ENCODE results near the gene IMMP2L.

IMMP2L gene

DNA sequence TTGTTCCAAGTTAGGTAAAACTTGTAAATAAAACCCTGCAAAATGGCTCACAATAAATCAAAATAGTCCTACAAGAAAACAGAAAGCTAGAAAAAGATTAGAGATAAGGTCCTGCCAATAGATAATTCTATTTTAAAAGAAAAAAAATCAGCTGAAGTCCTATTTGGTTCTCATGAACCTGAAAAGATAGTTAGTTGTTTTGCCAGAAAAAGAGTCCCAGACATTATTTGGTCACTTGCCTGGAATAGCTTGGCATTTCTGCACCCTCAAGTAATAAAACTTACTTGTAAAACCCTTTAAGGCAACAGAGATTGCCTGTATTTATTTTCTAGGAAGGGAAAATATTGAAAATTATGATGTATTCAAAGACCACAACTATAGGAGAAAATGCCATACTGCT lies 423.7 kb downstream of the IMMP2L start:
- DNase-seq, result no peak

DNA sequence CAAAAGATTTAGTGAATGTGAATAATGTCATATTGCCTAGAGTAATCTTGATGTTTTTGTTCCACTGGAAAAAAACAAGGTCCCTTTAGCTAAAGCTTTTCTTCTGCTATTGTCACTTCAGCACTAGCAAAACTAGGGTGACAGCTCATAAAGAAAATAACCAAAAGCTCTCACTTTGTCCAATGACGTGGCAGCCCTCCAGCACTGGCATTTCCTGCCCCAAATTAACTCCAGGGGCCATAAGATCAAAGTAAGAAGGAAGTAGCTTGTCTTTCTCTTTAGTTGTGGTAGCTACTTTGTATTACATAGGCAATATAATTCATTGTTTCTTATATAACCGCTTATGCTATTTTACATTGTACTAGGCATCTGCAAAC lies 424.1 kb downstream of the IMMP2L start:
- DNase-seq, result no peak

DNA sequence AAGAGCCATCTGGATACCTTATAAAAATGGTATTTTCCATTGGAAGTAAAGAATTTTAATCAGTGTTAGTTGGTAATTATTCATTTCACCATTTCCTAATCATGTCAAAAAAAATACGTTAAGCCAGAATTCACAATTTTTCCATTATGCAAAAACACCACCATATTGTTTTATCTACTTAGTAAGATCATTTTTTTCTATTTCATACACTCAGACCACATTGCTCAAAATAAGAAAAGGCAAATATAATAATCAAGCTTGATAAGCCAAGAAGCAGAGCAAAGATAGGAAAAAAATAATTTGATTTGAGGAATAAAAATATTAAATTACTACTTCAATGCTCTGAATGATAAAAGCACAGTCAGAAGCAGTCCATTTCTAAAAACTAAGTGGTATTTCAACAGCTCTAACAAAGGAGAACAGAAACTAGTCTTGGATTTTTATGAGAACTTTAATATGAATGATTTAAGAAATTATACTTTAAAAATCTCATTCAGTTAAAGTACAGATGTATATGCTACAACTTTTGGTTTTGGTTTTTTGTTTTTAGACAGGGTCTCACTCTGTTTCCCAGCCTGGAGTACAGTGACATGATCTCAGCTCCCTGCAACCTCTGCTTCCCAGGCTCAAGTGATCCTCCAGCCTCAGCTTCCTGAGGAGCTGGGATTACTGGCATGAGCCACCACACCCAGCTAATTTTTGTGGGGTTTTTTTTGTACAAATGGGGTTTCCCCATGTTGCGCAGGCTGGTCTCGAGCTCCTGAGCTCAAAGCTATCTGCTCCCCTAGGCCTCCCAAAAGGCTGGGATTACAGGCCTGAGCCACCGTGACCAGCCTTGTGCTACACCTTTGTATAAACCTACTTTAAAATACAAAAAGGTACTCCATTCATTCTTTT lies 424.7 kb downstream of the IMMP2L start:
- no peak for DNase-seq

DNA sequence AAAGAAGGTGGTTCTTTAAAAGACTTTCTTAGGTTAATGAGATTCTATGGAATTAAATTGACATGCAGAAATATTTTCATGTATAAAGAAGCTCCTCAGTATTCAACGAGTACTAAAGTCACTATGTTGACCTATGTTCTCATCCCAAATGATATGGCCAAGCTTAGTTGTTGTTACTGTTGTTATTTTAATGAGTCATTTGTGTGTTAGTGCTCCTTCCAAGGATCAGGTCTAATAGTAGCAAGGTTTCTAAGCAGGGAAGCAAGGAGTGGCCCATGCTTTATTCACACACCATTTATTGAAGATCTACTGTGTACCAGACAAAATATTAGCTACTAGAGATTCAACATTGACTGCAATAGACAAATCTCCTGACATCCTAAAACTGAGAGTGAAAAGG lies 429.5 kb downstream of the IMMP2L start:
- DNase-seq, result no peak

DNA sequence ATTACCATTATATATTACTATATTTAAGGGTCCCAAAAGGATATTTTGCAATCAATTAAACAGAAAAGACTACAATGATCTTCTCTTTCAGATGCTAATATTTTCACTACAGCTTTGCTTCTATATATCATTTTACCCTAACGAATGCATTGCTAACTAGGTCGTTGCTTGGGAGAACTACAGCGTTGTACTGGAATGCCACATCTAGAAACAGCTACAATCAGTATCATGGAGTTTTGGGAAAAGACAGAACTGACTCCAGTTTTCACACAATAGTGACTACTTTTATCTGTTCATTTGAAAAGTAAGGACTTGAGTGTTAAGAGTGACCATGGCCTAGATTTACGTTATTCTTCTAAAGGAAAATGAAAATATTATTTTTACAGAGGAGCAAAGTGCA lies 432.9 kb downstream of the IMMP2L start:
- DNase-seq, result no peak

DNA sequence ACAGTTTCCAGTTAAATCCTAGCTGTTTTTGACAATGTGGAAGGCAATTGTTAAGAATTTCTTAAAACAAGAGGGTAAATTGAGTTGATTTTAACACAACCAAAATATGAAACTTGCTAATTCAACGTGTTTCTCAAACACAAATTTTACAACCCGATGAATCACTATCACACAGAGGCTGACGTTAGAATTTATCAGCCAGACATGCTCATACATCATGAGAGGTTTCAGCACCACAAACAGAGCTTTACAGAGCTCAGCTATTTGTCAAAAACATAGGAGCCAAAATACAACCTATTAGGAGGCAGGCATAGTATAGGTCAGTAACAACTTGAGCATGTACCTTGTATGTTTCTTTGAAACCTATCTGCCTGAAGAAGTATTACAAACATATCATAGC lies 435.3 kb downstream of the IMMP2L start:
- DNase-seq, result no peak

DNA sequence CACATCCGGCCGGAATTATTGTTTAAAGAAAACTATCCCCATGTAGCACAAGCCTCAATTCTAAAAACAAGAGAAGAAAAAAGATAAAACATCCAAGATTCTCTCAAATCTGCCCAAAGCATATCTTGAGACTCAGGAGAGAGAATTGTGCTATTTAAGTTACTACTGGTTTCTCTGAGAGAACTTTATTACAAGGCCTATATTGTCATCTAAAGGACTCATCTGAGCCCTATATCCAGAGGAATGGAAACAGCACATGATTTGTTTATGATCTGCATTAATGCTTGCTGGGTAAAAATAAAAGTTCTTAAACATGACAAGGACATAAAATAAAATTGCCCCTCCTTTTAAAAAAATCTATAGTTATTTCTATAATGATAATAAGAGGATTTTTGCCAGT lies 446.3 kb downstream of the IMMP2L start:
- no peak for DNase-seq

DNA sequence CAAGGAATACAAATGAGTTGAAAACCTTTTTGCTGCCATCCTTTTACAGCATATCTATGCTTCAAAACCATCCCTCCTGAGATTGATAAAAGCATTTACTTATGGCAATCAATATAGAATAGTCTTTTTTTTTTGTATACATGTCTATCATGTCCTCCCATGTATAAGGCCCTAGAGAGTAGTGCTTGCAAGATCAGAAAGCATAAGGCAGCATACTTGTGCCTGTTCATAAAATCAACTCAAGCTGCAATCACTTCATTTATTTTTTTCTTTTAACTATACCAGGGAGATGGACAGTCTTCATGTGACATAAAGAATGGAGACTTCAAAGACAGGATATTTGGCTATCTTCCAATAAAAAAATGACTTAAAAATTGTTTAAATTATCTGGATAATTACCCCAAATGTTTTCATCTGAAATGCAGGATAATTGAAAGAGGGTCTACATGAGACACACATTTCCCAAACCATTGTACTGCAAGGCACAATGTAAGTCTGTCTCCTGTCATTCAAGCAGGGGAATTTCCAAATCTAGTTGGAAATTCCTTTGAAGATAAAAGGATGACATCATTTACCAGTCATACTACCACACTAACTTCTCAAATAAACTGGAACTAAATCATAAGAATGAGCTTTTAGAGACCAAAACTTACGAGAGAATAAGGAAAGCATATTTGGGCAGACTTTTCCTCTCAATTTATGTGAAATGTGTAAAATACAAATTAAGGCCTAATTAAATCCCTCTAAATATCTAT lies 448.9 kb downstream of the IMMP2L start:
- no peak for DNase-seq

DNA sequence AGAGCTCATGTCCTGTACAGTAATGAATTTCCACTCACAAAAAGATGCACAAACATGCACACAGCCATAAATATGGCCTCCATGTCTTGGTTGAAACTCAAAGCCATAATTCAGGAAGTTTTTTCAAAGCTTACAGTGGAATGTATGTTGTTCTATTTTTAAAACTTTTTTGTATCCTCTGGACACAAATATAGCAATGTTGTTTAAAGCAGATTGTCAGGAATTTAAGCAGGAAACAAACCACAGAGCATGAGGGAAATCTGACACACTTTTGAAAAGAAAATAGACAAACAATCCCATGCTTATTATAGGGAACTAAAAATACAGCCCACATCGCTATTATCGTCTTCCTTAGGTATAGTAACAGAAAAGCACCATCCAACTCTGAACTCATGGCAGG lies 449.9 kb downstream of the IMMP2L start:
- DNase-seq, result no peak

DNA sequence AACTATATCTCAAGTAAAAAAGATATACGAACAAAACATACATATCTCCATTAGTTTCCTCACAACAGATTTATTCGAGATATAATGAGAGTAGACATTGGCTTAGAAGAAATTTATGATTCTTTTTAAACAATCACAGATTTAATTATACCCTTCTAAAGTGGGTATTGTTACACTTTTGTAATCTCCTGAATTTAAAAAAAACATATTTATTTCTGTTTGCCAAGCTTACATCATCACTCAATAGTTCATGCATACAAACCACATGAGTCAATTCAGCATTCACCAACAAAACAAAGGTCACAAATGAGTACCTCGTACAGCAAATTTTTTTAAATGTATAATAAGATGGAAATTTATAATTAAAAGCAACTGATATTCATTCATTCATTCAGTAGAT lies 453.8 kb downstream of the IMMP2L start:
- DNase-seq, result no peak

DNA sequence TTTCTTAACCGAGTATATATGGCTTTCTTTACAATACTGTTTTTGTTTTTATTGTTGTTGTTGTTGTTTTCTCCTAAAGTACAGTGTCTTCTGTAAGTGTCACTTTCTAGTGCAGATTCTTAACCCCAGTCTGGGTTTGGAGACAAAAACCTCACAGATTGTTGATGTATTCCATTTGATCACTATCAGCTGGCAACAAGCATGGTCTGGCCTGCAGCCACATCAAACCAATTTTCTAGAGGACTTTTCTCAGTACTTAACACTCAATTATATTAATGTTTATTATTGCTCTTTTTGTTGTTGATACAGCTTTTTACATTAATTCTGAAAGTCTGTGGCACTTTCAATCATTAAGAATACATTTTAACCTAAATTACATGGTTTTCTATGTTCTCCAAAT lies 454.3 kb downstream of the IMMP2L start:
- DNase-seq, result no peak

DNA sequence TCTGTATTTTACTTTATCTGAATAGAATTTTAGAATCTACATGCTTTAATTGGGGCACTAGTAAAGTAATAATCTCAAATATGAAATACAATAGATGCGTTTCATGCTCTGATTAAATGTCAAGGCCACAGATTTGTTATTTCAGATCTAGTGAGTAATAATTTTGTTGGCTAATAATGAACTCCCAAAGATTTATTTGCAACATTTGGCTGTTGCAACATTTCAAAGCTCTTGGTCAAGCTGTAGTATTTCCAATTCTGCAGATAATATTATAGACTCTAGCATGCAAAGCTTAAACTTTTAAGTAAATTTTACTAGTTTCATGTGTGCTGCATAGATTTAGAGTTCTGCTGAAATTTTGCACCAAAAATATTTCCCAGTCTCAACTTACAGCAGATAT lies 454.7 kb downstream of the IMMP2L start:
- DNase-seq, result no peak

DNA sequence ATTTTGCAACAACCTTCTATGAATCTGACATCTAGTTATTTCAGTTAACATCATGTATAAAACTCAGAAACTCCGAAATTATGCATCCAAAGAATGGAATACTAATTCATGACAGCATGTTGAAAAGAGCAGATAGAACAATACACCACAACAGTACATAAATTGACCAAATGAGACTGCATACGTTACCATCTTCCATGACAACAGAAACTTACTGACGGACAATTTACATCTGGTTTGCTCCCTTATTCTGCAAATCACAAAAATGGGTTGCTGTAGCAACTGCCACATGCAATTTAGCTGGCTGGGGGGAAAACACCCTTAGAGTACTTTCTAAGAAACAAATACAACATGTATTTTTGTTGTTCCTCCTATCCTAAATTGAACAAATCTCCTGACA lies 457.0 kb downstream of the IMMP2L start:
- no peak for DNase-seq

DNA sequence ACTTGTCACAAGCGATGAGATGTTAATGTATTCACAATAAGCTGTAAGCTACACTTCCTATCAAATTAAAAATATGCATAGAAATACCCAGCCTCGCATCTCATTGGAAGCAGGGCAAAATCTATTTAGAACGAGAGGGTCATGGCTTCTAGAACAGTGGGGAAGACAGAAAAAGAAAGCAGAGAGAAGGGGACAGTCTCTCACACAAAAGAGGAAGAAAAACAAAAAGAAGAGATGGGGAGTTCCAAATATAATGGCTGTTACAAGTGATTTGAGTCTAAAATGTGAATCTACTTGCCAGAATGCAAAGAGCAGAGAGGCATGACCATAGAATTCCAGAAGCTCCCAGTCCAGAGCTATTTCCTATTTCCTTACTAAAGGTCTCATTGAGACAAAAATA lies 457.6 kb downstream of the IMMP2L start:
- no peak for DNase-seq

DNA sequence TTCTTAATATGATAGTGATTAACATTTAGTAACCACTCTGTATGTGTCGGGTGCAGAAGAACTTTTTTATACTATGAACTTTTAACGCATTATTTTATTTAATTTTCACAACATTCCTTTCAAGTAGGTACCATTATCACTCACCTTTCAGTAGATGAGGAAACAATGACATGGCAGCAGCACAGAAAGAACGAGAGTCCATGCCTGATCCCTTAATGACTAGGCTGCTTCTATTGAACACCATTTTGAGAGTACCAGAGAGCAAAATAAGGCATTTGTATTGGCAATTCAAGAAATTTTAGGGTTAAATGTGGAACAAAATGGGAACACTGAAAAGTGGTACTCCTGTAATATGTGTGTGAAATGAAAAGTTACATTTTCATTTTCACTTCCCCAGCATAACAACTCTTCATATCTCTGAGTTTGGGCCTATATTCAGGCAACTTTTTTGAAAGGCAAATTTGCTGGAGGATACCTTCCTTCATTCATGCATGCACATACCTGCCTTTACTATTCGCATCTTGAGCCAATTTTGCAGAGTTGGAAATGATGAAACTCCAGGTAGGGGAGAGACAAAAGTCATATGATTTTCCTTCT lies 458.5 kb downstream of the IMMP2L start:
- DNase-seq, result no peak

DNA sequence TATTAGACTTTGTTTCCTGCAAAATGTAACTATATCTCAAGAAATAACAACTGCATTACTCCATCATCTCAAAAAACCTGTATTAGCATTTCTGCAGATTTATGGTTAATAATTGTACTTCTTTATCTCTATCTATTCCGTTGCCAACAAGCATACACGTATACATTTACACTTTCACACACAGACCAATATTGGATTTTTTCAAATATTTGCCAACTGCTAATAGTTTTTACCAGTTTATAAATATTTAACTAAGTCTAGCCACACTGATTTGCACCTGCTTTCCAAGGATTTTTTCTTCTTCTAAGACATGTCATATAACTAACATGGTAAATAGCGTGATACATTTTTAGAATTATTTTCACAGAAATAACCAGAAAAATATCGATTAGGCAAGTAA lies 459.2 kb downstream of the IMMP2L start:
- no peak for DNase-seq

DNA sequence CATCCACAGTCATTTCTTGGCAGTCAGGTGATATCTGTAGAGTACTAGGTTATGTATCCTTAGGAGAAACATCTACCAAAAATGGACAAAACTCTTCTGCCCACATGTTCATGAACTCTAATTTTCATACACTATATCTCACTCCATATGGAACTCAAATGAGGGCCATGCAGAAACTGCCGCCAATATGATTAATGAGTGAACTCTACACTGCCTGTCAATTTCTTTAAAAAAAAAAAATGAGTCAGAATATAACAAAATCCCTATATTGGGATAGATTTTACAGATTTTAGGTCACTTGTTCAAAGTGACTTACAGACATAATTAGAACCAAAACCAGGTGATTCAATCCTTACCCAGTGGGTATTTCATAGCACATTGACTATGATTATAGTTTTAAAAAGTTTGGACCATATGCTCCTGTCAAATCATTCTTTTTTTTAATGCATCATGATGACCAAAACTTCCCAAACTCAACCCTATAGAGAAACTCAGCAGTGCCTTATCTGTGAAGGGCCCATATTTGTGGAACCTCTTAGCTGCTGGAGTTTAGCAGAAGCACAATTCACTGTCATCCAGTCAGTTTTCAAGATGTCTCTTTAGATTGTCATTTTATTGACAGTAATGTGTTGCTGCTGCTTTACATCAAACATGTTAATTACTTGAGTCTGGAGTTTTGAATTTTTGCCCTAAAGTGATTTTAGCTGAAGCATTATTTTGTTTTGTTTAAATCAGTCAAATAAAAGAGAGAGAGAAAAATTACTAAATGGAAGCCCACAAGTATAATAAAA lies 460.2 kb downstream of the IMMP2L start:
- no peak for DNase-seq

DNA sequence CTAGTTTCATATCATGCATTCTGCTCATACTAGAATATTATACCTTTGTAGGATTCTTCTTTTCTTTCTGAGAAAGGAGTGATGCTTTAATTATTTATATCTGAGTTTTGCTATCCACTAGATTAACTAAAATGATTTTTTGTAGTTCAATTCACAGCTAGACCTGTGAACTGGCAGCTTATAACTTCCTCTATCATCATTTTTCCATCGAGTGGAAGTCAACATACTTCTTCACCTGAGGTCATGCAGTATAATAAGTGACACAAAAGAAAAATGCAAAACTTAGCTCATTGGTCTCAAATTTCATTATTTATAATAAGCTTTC lies 463.4 kb downstream of the IMMP2L start:
- no peak for DNase-seq

DNA sequence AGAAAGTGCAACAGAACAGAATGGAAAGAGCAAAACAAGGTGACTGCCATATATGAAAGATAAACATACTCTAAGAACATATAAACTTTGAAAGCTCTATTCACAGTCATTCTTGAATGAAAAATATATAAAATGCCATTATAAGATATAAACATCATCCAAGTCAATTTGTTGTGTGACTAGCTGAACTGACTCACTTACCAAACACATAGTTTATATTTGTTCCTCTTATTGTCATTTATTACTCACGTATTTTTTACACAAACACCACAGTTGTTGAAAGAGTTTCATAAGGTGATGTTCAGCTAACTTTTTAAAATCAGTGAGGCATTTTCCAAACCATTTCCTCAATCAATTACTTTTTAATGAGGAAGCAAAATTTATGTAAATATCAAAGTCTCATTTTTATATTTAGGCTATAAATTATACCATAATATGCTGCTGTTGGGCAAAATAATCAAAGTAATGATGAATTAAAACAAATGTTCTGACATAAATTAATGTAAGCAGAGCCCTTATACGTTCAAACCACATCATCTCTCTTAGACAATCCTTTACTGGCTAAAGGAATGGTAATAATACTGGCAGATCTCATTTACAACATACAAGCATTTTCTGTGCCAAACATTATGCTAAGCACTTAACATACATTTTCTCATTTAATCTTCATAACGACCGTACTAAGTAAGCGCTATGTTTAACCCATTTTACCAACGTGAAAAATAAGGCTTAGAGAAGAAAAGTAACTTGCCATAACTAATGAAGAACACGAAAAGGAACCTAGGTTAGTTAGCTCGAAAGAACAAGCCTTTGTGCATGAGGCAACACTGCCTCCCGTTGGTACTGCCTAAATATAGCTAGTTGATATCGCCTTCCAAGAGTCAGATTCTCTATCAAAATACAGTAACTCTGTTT lies 464.0 kb downstream of the IMMP2L start:
- DNase-seq, result peak; percentile 60

DNA sequence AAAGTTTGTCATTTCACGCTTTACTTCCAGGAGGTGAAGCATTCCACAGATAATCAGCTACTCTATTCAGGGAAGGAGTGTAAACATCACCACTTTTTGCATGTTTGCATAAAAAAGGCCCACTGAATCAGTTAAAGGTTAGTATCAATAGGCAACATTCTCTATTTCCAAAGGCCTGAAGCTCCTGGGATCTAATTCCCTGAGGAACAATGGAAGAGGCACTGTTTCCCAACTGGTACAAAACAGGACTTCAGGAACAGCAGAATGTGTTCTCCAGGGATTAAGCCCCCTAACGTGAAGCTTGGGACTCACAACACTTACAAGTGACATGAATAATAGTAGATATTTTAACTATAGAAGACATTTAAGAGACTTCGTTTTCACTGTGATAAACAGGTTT lies 465.3 kb downstream of the IMMP2L start:
- no peak for DNase-seq

DNA sequence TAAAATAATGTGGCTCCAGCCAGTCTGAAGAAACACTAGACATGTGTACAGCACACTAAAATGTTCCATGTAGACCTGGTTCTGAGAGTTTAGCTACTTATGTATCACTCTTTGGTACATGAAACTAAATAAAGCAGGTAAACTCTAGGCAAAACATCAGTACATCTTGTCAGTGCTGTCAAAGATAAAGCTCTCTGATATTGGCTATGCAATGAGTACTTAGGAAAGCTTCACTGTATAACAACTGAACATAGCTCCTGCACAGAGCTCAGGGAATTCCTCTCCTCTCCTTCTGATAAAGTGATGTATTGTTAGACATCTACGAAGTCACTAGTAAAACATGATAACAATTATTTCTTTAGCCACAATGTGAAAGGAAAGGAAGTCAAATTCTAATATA lies 467.9 kb downstream of the IMMP2L start:
- DNase-seq, result no peak

DNA sequence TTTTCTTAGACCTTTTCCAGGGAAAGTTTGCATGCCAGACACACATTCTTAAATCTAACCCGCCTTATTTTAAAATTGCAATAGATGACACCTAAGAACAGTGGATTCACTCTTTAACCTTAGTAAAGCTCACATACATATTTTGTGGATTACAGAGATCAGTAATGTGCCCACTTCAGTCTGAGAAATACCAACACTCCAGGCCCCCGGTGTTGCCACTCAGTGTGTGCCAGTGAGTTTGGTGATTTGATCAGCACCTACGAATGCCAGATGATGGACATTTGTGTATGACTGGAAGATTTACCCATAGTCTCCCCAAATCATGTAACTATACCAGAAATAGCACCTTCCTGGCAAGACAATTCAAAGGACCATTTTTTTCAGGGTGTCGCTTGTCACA lies 468.8 kb downstream of the IMMP2L start:
- DNase-seq, result no peak
